ENCODE data around the gene CWC22. TPM values are rescaled to one million over a fixed set of nuclear protein-coding genes. Genes with fewer than 3 reads are reported as not detected.

Gene CWC22
- total RNA-seq, 1 experiment from 2014 or later, result 14.2 TPM

DNA sequence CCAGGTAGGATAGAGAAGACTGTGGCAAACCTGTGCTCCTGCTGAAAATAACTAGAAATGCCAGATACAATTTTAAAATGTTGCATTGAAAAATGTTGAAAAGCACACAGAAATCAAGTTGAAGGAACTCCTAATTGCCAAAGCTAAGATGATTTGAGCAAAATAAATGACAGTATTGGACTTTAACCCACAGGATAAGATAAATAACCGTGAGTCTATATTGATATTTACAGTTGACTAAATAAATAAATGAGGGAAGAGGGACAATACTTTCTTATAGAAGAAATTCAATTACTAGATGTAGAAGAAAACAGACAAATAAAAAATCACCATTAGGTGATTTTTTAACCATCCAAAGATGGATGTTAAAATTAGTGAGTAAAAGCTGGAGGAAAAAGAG is 59.0 kb downstream of the CWC22 start:
- H3K4me1 ChIP-seq (ENCODE audit: insufficient read depth, low read length), result no peaks in the 10 kb centered on the region
- TF ChIP-seq, protein P1, sequence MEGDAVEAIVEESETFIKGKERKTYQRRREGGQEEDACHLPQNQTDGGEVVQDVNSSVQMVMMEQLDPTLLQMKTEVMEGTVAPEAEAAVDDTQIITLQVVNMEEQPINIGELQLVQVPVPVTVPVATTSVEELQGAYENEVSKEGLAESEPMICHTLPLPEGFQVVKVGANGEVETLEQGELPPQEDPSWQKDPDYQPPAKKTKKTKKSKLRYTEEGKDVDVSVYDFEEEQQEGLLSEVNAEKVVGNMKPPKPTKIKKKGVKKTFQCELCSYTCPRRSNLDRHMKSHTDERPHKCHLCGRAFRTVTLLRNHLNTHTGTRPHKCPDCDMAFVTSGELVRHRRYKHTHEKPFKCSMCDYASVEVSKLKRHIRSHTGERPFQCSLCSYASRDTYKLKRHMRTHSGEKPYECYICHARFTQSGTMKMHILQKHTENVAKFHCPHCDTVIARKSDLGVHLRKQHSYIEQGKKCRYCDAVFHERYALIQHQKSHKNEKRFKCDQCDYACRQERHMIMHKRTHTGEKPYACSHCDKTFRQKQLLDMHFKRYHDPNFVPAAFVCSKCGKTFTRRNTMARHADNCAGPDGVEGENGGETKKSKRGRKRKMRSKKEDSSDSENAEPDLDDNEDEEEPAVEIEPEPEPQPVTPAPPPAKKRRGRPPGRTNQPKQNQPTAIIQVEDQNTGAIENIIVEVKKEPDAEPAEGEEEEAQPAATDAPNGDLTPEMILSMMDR (conservative IDR thresholded peaks at IDR 0.05; ENCODE audit: low read depth, low read length), result no peak
- TF ChIP-seq EZH2 (IDR thresholded peaks at IDR 0.05; ENCODE audit: low read length, unreplicated experiment), result no peak
- no peak for TF ChIP-seq EZH2phosphoT487 (IDR thresholded peaks at IDR 0.05; ENCODE audit: borderline replicate concordance, low read length)
- intact Hi-C loops (cut with micrococcal nuclease), result no loop called here
- ChIA-PET POLR2A (ENCODE audit: unreplicated experiment) (no interaction called here), CTCF (interaction anchor here (0.6 kb wide), 1 partner anchor 68 kb away, joined by 3 read pairs; no protein-coding TSS in a partner anchor)
- peaks cover 41% of the 10 kb centered on the region for H3K36me3 ChIP-seq (ENCODE audit: low read depth, low read length)
- no peaks in the 10 kb centered on the region for H3K9me2 ChIP-seq (replicated peaks; ENCODE audit: low read length)
- no peak for ATAC-seq
- no peak overlapping the region for H3K4me2 ChIP-seq (ENCODE audit: low read length)
- no peak overlapping the region for H3K27ac ChIP-seq (ENCODE audit: low read length)
- H3K27me3 ChIP-seq (ENCODE audit: low read length), result no peaks in the 10 kb centered on the region
- no peak overlapping the region for H3K9ac ChIP-seq (ENCODE audit: low read length)
- no peaks in the 10 kb centered on the region for H3F3A ChIP-seq (ENCODE audit: low read length, unreplicated experiment)
- no peak for DNase-seq
- H2AFZ ChIP-seq (ENCODE audit: low read length), result no peak overlapping the region
- no peak overlapping the region for H3K4me3 ChIP-seq (ENCODE audit: low read length)
- no TSS peak for BruUV-seq (replicated peaks)
- no peaks in the 10 kb centered on the region for H4K20me1 ChIP-seq (ENCODE audit: low read length)
- H3K9me3 ChIP-seq (ENCODE audit: low read length), result no peaks in the 10 kb centered on the region
- H3K79me2 ChIP-seq (ENCODE audit: low read length), result no peaks in the 10 kb centered on the region

DNA sequence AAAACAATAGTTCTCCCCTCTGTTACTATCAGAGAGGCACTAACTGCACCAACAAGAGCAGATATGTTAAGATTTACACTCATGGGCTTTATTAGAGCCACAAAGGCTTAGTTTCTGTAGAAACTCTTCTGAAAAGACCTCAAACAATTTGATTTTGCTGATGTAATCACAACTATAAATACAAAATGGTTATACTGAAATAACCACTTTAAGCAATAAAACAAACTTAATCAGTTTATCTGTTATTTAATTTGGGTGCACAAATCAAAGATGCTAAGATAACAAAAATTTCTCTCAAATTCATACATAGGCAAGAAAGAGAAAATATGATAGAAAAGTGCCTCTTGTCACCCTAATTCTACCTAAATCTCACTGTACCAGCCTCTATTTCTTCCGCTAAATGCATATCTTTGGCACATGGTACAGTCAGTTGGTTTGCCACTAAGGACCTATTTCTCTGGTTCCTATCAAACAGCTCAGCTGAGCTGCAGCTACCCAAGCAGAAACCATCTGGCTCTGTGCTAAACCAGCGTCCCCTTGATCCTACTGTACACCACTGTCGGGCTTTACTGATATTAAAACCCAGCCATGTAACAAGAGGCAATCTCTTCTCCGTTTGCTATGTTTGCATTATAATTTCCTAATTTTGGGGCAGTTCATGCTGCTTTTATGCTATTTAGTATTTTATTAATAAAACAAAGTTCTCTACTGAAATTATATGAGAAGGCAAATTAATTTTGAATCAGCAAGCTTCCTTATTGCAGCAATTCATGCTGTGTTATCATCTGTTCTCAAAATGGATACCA is 60.1 kb downstream of the CWC22 start:
- TF ChIP-seq, protein P1 (conservative IDR thresholded peaks at IDR 0.05; ENCODE audit: low read depth, low read length), result no peak
- no peak for TF ChIP-seq EZH2 (IDR thresholded peaks at IDR 0.05; ENCODE audit: low read length, unreplicated experiment)
- TF ChIP-seq EZH2phosphoT487 (IDR thresholded peaks at IDR 0.05; ENCODE audit: borderline replicate concordance, low read length), result no peak
- H3K27me3 ChIP-seq (ENCODE audit: low read length), result no peaks in the 10 kb centered on the region
- CTCF ChIA-PET, result no interaction called here
- intact Hi-C loops (cut with micrococcal nuclease), result no loop called here
- no peaks in the 10 kb centered on the region for H3K9me2 ChIP-seq (replicated peaks; ENCODE audit: low read length)
- no peaks in the 10 kb centered on the region for H4K20me1 ChIP-seq (ENCODE audit: low read length)
- no peak overlapping the region for H3K4me2 ChIP-seq (ENCODE audit: low read length)
- no peak overlapping the region for H3K9ac ChIP-seq (ENCODE audit: low read length)
- peaks cover 36% of the 10 kb centered on the region for H3K36me3 ChIP-seq (ENCODE audit: low read depth, low read length)
- POLR2A ChIA-PET (ENCODE audit: unreplicated experiment), result no interaction called here
- H3K9me3 ChIP-seq (ENCODE audit: low read length), result no peaks in the 10 kb centered on the region
- no peak overlapping the region for H3K4me3 ChIP-seq (ENCODE audit: low read length)
- H3K27ac ChIP-seq (ENCODE audit: low read length), result no peak overlapping the region
- no peaks in the 10 kb centered on the region for H3K4me1 ChIP-seq (ENCODE audit: insufficient read depth, low read length)
- ATAC-seq (no peak), DNase-seq (no peak)
- no peaks in the 10 kb centered on the region for H3K79me2 ChIP-seq (ENCODE audit: low read length)
- H2AFZ ChIP-seq (ENCODE audit: low read length), result no peak overlapping the region
- no peaks in the 10 kb centered on the region for H3F3A ChIP-seq (ENCODE audit: low read length, unreplicated experiment)
- BruUV-seq (replicated peaks), result no TSS peak

DNA sequence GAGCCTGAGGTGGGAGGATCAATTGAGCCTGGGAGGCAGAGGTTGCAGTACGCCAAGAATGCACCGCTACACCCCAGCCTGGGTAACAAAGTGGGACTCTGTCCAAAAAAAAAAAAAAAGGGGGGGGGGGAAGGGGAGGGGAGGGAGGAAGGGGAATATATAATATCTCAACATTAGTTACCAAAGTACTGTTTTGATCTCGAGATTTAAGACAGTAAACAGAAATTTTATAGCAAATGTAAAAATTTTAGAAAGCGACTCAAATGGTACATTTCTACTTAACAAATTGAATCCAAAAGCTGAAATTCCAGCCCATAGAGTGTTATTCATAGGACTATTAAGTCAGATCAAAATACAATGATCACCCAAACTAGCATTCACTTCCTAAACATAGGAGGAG is 60.8 kb downstream of the CWC22 start:
- BruUV-seq (replicated peaks), result no TSS peak
- ATAC-seq, result no peak
- intact Hi-C loops (cut with micrococcal nuclease), result no loop called here

More for the DNA sequence above, 60.8 kb downstream of the CWC22 start:
- Histone ChIP-seq H2AFZ (ENCODE audit: low read length) (no peak overlapping the region), H3K4me1 (ENCODE audit: insufficient read depth, low read length) (no peaks in the 10 kb centered on the region), H3K36me3 (ENCODE audit: low read depth, low read length) (peaks cover 31% of the 10 kb centered on the region), H3K9ac (ENCODE audit: low read length) (no peak overlapping the region), H3K27ac (ENCODE audit: low read length) (no peak overlapping the region), H3K4me3 (ENCODE audit: low read length) (no peak overlapping the region), H3K79me2 (ENCODE audit: low read length) (no peaks in the 10 kb centered on the region), H3K9me3 (ENCODE audit: low read length) (no peaks in the 10 kb centered on the region), H3K9me2 (replicated peaks; ENCODE audit: low read length) (no peaks in the 10 kb centered on the region), H4K20me1 (ENCODE audit: low read length) (no peaks in the 10 kb centered on the region), H3F3A (ENCODE audit: low read length, unreplicated experiment) (no peaks in the 10 kb centered on the region), H3K27me3 (ENCODE audit: low read length) (no peaks in the 10 kb centered on the region), H3K4me2 (ENCODE audit: low read length) (no peak overlapping the region)
- CTCF ChIA-PET, result no interaction called here
- POLR2A ChIA-PET (ENCODE audit: unreplicated experiment), result no interaction called here
- TF ChIP-seq, protein P1 (conservative IDR thresholded peaks at IDR 0.05; ENCODE audit: low read depth, low read length), result no peak
- TF ChIP-seq EZH2phosphoT487 (IDR thresholded peaks at IDR 0.05; ENCODE audit: borderline replicate concordance, low read length), result no peak
- no peak for TF ChIP-seq EZH2 (IDR thresholded peaks at IDR 0.05; ENCODE audit: low read length, unreplicated experiment)
- DNase-seq, result no peak

Measured in PC-3 (cell line).